Thyroid gland (tissue), 4 donors: ENCODE data around the gene VPS9D1.

ENCODE experiments used
- CTCF ChIP-seq, 6 experiments: fragments of 200-600 bp in 3 of 6; fragments of 450-650 bp in 3 of 6; sonication (generic) in 3 of 6; IDR thresholded peaks; one replicate each; pipeline ENCODE4 v1.5.1; 2016 to 2019; ENCODE audit warnings: antibody characterized with exemption in 6 of 6, mild to moderate bottlenecking in 2 of 6, inconsistent platforms in 1 of 6, moderate library complexity in 1 of 6
- POLR2A ChIP-seq, 2 donors: fragments of 450-650 bp; IDR thresholded peaks; one replicate each; pipeline ENCODE4 v1.6.1; 2017; ENCODE audit warnings: antibody characterized with exemption in 2 of 2, mild to moderate bottlenecking in 2 of 2, moderate library complexity in 1 of 2

GRCh38 chr16:89697161-89697615 is 23.5 kb downstream of the VPS9D1 start:
- no peak for TF ChIP-seq POLR2A (IDR thresholded peaks at IDR 0.05)
- TF ChIP-seq CTCF (IDR thresholded peaks at IDR 0.05): no peak
